GM19099 (cell line): ENCODE data around the gene OR5AN1.

Source experiments
- POLR2A ChIP-seq: IDR thresholded peaks from 3 replicates; pipeline ENCODE4 v1.6.1; 2011; ENCODE audit warnings: low read depth; ENCODE audit not compliant: insufficient read length; ENCODE audit errors: extremely low read depth

Gene OR5AN1

DNA sequence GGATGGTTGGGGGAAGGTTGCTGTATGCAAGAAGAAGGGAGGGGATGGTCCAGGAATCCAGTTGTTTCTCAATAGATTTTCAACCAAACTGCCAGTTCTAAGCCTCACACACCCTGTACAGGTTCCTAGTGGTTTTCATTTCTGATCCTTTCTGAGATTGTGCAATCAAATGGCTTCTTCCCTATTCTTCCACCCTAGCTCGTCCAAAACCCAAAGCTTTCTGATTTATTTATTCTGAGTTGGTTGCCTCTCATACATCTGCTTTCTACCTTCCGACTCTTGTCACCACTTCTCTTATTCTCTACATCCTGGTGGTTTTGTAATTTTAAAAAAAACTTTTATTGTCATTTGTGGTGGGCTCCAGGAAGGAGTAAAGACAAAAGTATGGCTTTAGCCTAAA lies 55.0 kb downstream of the OR5AN1 start:
- TF ChIP-seq POLR2A, result no peak

DNA sequence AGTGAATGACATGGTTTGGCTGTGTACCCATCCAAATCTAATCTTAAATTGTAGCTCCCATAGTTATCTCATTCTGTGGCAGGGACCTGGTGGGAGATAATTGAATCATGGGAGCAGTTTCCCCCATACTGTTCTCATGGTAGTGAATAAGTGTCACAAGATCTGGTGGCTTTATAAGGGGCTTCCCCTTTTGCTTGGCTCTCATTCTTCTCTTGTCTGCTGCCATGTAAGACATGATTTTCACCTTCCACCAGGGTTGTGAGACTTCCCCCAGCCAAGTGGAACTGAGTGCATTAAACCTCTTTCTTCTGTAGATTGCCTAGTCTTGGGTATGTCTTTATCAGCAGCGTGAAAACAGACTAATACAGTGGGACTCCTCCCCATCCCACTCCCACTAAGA lies 56.4 kb downstream of the OR5AN1 start:
- TF ChIP-seq POLR2A, result no peak

DNA sequence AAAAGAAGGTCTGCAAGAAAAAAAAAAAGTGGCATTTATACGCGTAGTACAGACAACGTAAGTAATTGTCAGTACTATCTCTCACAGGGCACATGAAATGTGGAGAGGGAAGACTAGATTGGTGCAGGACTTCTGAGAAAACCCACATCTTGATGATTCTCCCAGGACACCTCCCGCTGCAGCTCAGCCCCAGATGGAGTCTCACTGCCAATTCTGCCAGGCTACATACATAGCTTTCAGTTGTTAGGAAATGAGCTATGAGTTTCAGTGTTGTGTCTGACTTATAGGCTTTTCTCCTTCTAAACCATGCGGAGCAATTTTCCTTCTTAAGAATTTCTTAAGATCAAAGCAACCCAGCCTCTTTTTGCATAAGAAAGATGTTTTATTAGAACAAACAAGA lies 57.9 kb downstream of the OR5AN1 start:
- no peak for TF ChIP-seq POLR2A

DNA sequence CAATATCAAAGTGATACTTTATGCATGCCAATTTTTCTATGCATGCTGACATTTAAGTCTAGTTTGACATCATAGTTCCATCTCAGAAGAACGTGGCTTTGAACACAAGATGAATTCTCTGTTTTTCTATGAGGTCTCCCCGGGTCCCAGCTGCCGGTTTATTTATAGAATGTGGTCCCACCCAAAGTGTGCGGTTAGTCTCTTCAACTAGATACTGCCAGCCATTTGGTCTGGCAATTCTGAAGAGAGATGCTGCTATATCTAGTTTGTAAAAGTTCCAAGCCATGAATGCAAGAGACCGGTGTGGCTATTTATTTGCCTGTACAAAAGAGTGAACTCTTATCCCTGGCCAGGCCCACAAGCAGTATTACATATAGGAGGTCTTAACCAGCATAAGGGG lies 58.3 kb downstream of the OR5AN1 start:
- TF ChIP-seq POLR2A, result no peak

DNA sequence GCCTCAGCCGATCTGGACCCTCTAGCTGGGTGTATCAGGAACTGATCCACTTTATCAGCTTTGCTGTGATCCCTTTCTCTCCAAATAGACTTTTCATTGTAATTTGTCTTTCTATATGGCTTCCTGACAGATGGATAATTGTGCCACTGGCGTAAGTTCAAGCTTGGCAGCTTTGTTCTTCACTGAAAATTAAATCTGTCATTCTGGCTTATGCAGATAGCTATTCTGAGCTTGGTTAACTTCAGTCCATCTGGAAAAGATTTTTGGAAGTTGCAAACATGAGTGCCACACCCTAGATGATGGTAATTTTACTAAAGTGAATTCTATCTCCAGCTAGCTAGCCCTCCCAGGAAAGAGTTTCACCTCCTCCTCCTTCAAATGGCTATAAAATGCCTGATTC lies 59.5 kb downstream of the OR5AN1 start:
- TF ChIP-seq POLR2A, result no peak
